ENCODE data around the gene KCNH2. TPM values are rescaled to one million over a fixed set of nuclear protein-coding genes. Genes with fewer than 3 reads are reported as not detected.

KCNH2 gene
- total and polyA plus RNA-seq, 2 of the 8 experiments (the other 6 are each of a cell fraction or from before 2014, with no cell fraction given), result 8.0 to 15.0 TPM

DNA sequence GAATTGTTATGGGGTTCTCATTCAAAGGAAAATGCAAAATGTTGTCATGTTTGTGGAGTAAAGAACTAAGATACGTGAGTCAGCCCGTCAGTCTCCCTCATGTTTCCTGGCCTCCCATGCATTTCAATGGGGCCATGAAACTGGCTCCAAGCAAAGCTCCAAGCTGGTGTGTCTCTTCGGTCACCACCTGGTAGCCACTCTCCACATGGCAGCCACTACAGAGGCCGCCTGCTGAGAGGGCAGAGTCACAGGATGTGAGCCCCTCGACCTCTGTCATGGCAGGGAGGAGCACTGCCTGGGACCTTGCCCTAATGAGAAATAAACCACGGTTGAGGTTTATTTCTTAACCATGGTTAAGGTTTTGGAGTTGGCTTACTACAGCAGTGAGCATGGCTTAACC, 63.2 kb downstream of the KCNH2 start:
- H3K23ac ChIP-seq (ENCODE audit: insufficient read length), result no peak overlapping the region
- H3K4me2 ChIP-seq (ENCODE audit: insufficient read depth in 1 of 2, low read depth in 2 of 2, low read length in 2 of 2), result no peak overlapping the region
- H3K79me2 ChIP-seq (ENCODE audit: control insufficient read depth in 1 of 2, insufficient read depth in 2 of 2, low read length in 2 of 2), result no peaks in the 10 kb centered on the region
- H3K36me3 ChIP-seq (ENCODE audit: control insufficient read depth in 2 of 4, insufficient read depth in 4 of 4, low read length in 3 of 4), result no peaks in the 10 kb centered on the region
- H3K14ac ChIP-seq (ENCODE audit: insufficient read length), result no peak overlapping the region
- H4K8ac ChIP-seq (ENCODE audit: extremely low read depth, insufficient read depth, low read length), result no peak overlapping the region
- WGBS, 2 experiments (ENCODE audit: extremely low coverage in 1 of 2, insufficient coverage in 1 of 2, insufficient read length in 1 of 2, insufficient replicate concordance in 2 of 2, low coverage in 1 of 2, low lambda C conversion rate in 2 of 2, missing lambda C conversion rate in 1 of 2), result 83% methylated on average over 6 of the region's 6 CpGs; no CpG with 5 or more reads in 1 of the 2 experiments
- no peak overlapping the region for H2AFZ ChIP-seq (ENCODE audit: low read length)
- no peak for DNase-seq (ENCODE audit: low read depth in 1 of 2, low spot score in 2 of 2)
- ChIA-PET CTCF (ENCODE audit: partially characterized antibody) (interaction anchor here (1.7 to 5.5 kb wide), 3 partner anchors 9 to 17 kb away, joined by 4 to 22 read pairs (median 6); no protein-coding TSS in a partner anchor), POLR2A (ENCODE audit: partially characterized antibody) (no interaction called here)
- no peak overlapping the region for H4K5ac ChIP-seq (ENCODE audit: insufficient read length, low read depth, low read length)
- H3K18ac ChIP-seq (ENCODE audit: extremely low read depth, low read length), result no peak overlapping the region
- H3K27ac ChIP-seq (ENCODE audit: low read depth, low read length), result no peak overlapping the region
- H3K4me3 ChIP-seq (ENCODE audit: extremely low read depth in 1 of 4, insufficient read depth in 2 of 4, low read depth in 3 of 4, low read length in 4 of 4), result no peak overlapping the region
- peaks cover 0 to 8% (median 0%) of the 10 kb centered on the region in 4 experiments; a peak in 2 of 7 replicates for H3K4me1 ChIP-seq (replicated peaks in 1 of 4; ENCODE audit: control insufficient read depth in 3 of 4, insufficient read depth in 4 of 4, low read length in 3 of 4)
- H3K56ac ChIP-seq (replicated peaks; ENCODE audit: insufficient read length, low read depth, low read length), result no peak overlapping the region
- no peak overlapping the region for H2BK5ac ChIP-seq (ENCODE audit: low read depth, low read length)
- no peak overlapping the region for H3K4ac ChIP-seq (replicated peaks; ENCODE audit: insufficient read length, low read depth, low read length)
- H3K9me3 ChIP-seq (ENCODE audit: insufficient read depth in 2 of 2, low read depth in 1 of 2, low read length in 1 of 2), result no peaks in the 10 kb centered on the region
- no peaks in the 10 kb centered on the region for H3K79me1 ChIP-seq (ENCODE audit: low read depth, low read length)
- no peak overlapping the region for H2BK15ac ChIP-seq (ENCODE audit: low read length)
- TF ChIP-seq YY1 (IDR thresholded peaks at IDR 0.05; ENCODE audit: low read depth, low read length) (no peak), GABPA (IDR thresholded peaks at IDR 0.05; ENCODE audit: borderline replicate concordance, insufficient read depth, low read length) (no peak), BCL11A (IDR thresholded peaks at IDR 0.05; ENCODE audit: low read depth in 2 of 2, low read length in 2 of 2) (no peak), JUND (IDR thresholded peaks at IDR 0.05; ENCODE audit: low read length) (no peak), JUN (IDR thresholded peaks at IDR 0.05; ENCODE audit: low read depth, low read length) (no peak)
- no peak overlapping the region for H2AK5ac ChIP-seq (ENCODE audit: low read depth, low read length)
- H2BK120ac ChIP-seq (replicated peaks; ENCODE audit: low read depth, low read length), result no peak overlapping the region
- H2BK12ac ChIP-seq (ENCODE audit: low read depth, low read length), result no peak overlapping the region
- H4K91ac ChIP-seq (replicated peaks; ENCODE audit: insufficient read length, low read length), result no peak overlapping the region
- peaks cover 8% of the 10 kb centered on the region; the same call in 1 of the 2 replicates for H3K23me2 ChIP-seq (ENCODE audit: low read depth, low read length)
- no peak overlapping the region for H3K9ac ChIP-seq (replicated peaks in 1 of 4; ENCODE audit: extremely low read depth in 1 of 4, low read depth in 3 of 4, low read length in 3 of 4)
- no peaks in the 10 kb centered on the region for H4K20me1 ChIP-seq (replicated peaks in 1 of 2; ENCODE audit: control insufficient read depth in 1 of 2, insufficient read depth in 2 of 2, low read length in 2 of 2)
- H2BK20ac ChIP-seq (ENCODE audit: low read length), result no peak overlapping the region
- FAIRE-seq, result no peak
- no peaks in the 10 kb centered on the region for H3K27me3 ChIP-seq (replicated peaks in 1 of 4; ENCODE audit: control insufficient read depth in 3 of 4, extremely low read depth in 1 of 4, insufficient read depth in 3 of 4, low read length in 3 of 4)

Measured in H1 (cell line).